ENCODE data around the gene MBTPS1.

- TF ChIP-seq NBN (IDR thresholded peaks at IDR 0.05; ENCODE audit: low read depth) (no peak), JUND (IDR thresholded peaks at IDR 0.05; ENCODE audit: borderline replicate concordance, low read depth, low read length) (no peak), JUND (tag; IDR thresholded peaks at IDR 0.05; ENCODE audit: borderline replicate concordance, low read depth, low read length) (no peak), ZNF175 (CRISPR knock-in tag; IDR thresholded peaks at IDR 0.05; ENCODE audit: low read depth) (no peak), POLR2A (conservative IDR thresholded peaks at IDR 0.05) (no peak), GTF2A2 (tag; IDR thresholded peaks at IDR 0.05) (no peak), TCF7L2 (IDR thresholded peaks at IDR 0.05; ENCODE audit: low read depth, low read length) (no peak), ZNF518B (CRISPR knock-in tag; IDR thresholded peaks at IDR 0.05) (no peak), JUN (IDR thresholded peaks at IDR 0.05; ENCODE audit: borderline replicate concordance, low read depth, low read length) (no peak), JUN (CRISPR knock-in tag; IDR thresholded peaks at IDR 0.05; ENCODE audit: borderline replicate concordance) (no peak), ZNF584 (CRISPR knock-in tag; IDR thresholded peaks at IDR 0.05; ENCODE audit: low read depth) (no peak), MYBL2 (IDR thresholded peaks at IDR 0.05; ENCODE audit: low read depth) (no peak), MYBL2 (CRISPR knock-in tag; IDR thresholded peaks at IDR 0.05; ENCODE audit: borderline replicate concordance) (no peak), ZNF232 (CRISPR knock-in tag; IDR thresholded peaks at IDR 0.05) (no peak)
Observed at GRCh38 chr16:84005391-84005790, 111.4 kb downstream of the MBTPS1 start.
